ENCODE data around the gene RPL5. TPM values are rescaled to one million over a fixed set of nuclear protein-coding genes. Genes with fewer than 3 reads are reported as not detected.

The RPL5 gene
- total RNA-seq, 1 experiment from 2014 or later: 1,430 TPM

DNA sequence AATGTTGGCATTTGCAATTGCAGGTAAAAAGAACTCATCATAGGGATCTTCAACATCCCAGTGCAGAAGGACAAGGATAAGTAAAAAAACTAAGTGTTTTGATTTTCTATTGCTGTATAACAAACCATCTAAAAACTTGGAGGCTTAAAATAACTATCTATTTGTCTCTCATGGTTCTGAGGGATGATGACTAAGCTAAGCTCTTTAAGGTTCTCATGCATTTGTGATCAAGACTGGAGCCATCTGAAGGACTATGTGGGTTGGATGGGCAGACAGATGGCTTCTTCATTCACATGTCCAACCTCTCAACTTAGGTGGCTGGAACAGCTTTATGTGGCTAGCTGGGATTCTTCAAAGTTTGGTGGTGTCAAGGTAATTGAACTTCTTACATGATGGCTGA lies 51.5 kb downstream of the RPL5 start (continued):
- TF ChIP-seq ZNF396 (CRISPR knock-in tag; IDR thresholded peaks at IDR 0.05; ENCODE audit: borderline replicate concordance): no peak
- TF ChIP-seq EMX1 (CRISPR knock-in tag; IDR thresholded peaks at IDR 0.05): no peak
- TF ChIP-seq, protein P1, sequence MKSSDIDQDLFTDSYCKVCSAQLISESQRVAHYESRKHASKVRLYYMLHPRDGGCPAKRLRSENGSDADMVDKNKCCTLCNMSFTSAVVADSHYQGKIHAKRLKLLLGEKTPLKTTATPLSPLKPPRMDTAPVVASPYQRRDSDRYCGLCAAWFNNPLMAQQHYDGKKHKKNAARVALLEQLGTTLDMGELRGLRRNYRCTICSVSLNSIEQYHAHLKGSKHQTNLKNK (CRISPR knock-in tag; IDR thresholded peaks at IDR 0.05): no peak
- TF ChIP-seq, protein P2, sequence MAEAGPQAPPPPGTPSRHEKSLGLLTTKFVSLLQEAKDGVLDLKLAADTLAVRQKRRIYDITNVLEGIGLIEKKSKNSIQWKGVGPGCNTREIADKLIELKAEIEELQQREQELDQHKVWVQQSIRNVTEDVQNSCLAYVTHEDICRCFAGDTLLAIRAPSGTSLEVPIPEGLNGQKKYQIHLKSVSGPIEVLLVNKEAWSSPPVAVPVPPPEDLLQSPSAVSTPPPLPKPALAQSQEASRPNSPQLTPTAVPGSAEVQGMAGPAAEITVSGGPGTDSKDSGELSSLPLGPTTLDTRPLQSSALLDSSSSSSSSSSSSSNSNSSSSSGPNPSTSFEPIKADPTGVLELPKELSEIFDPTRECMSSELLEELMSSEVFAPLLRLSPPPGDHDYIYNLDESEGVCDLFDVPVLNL (CRISPR knock-in tag; IDR thresholded peaks at IDR 0.05; ENCODE audit: borderline replicate concordance, low read depth): no peak
- TF ChIP-seq, protein P3, sequence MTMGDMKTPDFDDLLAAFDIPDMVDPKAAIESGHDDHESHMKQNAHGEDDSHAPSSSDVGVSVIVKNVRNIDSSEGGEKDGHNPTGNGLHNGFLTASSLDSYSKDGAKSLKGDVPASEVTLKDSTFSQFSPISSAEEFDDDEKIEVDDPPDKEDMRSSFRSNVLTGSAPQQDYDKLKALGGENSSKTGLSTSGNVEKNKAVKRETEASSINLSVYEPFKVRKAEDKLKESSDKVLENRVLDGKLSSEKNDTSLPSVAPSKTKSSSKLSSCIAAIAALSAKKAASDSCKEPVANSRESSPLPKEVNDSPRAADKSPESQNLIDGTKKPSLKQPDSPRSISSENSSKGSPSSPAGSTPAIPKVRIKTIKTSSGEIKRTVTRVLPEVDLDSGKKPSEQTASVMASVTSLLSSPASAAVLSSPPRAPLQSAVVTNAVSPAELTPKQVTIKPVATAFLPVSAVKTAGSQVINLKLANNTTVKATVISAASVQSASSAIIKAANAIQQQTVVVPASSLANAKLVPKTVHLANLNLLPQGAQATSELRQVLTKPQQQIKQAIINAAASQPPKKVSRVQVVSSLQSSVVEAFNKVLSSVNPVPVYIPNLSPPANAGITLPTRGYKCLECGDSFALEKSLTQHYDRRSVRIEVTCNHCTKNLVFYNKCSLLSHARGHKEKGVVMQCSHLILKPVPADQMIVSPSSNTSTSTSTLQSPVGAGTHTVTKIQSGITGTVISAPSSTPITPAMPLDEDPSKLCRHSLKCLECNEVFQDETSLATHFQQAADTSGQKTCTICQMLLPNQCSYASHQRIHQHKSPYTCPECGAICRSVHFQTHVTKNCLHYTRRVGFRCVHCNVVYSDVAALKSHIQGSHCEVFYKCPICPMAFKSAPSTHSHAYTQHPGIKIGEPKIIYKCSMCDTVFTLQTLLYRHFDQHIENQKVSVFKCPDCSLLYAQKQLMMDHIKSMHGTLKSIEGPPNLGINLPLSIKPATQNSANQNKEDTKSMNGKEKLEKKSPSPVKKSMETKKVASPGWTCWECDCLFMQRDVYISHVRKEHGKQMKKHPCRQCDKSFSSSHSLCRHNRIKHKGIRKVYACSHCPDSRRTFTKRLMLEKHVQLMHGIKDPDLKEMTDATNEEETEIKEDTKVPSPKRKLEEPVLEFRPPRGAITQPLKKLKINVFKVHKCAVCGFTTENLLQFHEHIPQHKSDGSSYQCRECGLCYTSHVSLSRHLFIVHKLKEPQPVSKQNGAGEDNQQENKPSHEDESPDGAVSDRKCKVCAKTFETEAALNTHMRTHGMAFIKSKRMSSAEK (CRISPR knock-in tag; IDR thresholded peaks at IDR 0.05; ENCODE audit: borderline replicate concordance): no peak
- TF ChIP-seq NFE2L1 (CRISPR knock-in tag; IDR thresholded peaks at IDR 0.05): no peak
- no peak for TF ChIP-seq RELA (CRISPR knock-in tag; IDR thresholded peaks at IDR 0.05; ENCODE audit: borderline replicate concordance)

DNA sequence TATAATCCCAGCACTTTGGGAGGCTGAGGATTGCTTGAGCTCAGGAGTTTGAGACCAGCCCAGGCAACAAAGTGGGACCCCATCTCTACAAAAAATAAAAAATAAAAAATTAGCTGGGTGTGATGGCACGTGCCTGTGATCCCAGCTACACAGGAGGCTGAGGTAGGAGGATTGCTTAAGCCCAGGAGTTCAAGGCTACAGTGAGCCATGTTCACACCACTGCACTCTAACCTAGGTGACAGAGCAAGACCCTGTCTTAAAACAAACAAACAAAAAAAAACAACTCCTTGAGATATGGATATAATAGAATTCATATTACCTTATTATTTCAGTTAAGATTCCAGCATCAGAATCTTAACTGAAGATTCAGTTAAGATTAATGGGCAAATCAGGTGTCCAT lies 52.4 kb downstream of the RPL5 start:
- Mint-ChIP-seq H3K36me3 (no peaks in the 10 kb centered on the region), H3K27me3 (ENCODE audit: low read depth) (no peaks in the 10 kb centered on the region), H3K27ac (no peak overlapping the region), H3K9me3 (peaks cover 6% of the 10 kb centered on the region), H3K4me3 (no peak overlapping the region), H3K4me1 (peaks cover 7% of the 10 kb centered on the region)
- CTCF ChIA-PET: no interaction called here
- ATAC-seq (no peak), DNase-seq (ENCODE audit: low spot score) (no peak)
- POLR2A ChIA-PET: no interaction called here
- TF ChIP-seq, protein P4, sequence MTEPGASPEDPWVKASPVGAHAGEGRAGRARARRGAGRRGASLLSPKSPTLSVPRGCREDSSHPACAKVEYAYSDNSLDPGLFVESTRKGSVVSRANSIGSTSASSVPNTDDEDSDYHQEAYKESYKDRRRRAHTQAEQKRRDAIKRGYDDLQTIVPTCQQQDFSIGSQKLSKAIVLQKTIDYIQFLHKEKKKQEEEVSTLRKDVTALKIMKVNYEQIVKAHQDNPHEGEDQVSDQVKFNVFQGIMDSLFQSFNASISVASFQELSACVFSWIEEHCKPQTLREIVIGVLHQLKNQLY (CRISPR knock-in tag; IDR thresholded peaks at IDR 0.05): no peak
- TF ChIP-seq FOXJ3 (CRISPR knock-in tag; IDR thresholded peaks at IDR 0.05; ENCODE audit: borderline replicate concordance): no peak
- no peak for TF ChIP-seq HMGA2 (CRISPR knock-in tag; IDR thresholded peaks at IDR 0.05)
- TF ChIP-seq, protein P5, sequence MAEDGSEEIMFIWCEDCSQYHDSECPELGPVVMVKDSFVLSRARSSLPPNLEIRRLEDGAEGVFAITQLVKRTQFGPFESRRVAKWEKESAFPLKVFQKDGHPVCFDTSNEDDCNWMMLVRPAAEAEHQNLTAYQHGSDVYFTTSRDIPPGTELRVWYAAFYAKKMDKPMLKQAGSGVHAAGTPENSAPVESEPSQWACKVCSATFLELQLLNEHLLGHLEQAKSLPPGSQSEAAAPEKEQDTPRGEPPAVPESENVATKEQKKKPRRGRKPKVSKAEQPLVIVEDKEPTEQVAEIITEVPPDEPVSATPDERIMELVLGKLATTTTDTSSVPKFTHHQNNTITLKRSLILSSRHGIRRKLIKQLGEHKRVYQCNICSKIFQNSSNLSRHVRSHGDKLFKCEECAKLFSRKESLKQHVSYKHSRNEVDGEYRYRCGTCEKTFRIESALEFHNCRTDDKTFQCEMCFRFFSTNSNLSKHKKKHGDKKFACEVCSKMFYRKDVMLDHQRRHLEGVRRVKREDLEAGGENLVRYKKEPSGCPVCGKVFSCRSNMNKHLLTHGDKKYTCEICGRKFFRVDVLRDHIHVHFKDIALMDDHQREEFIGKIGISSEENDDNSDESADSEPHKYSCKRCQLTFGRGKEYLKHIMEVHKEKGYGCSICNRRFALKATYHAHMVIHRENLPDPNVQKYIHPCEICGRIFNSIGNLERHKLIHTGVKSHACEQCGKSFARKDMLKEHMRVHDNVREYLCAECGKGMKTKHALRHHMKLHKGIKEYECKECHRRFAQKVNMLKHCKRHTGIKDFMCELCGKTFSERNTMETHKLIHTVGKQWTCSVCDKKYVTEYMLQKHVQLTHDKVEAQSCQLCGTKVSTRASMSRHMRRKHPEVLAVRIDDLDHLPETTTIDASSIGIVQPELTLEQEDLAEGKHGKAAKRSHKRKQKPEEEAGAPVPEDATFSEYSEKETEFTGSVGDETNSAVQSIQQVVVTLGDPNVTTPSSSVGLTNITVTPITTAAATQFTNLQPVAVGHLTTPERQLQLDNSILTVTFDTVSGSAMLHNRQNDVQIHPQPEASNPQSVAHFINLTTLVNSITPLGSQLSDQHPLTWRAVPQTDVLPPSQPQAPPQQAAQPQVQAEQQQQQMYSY (CRISPR knock-in tag; IDR thresholded peaks at IDR 0.05): no peak
- TF ChIP-seq ETV6 (CRISPR knock-in tag; IDR thresholded peaks at IDR 0.05): no peak
- TF ChIP-seq, protein P6, sequence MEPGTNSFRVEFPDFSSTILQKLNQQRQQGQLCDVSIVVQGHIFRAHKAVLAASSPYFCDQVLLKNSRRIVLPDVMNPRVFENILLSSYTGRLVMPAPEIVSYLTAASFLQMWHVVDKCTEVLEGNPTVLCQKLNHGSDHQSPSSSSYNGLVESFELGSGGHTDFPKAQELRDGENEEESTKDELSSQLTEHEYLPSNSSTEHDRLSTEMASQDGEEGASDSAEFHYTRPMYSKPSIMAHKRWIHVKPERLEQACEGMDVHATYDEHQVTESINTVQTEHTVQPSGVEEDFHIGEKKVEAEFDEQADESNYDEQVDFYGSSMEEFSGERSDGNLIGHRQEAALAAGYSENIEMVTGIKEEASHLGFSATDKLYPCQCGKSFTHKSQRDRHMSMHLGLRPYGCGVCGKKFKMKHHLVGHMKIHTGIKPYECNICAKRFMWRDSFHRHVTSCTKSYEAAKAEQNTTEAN (CRISPR knock-in tag; IDR thresholded peaks at IDR 0.05): no peak
- TF ChIP-seq, protein P7, sequence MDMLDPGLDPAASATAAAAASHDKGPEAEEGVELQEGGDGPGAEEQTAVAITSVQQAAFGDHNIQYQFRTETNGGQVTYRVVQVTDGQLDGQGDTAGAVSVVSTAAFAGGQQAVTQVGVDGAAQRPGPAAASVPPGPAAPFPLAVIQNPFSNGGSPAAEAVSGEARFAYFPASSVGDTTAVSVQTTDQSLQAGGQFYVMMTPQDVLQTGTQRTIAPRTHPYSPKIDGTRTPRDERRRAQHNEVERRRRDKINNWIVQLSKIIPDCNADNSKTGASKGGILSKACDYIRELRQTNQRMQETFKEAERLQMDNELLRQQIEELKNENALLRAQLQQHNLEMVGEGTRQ (CRISPR knock-in tag; IDR thresholded peaks at IDR 0.05): no peak

Data from WTC11 (cell line).